Thoracic aorta (tissue), 2 donors: ENCODE data around the gene MDM4. TPM values are rescaled to one million over a fixed set of nuclear protein-coding genes. Genes with fewer than 3 reads are reported as not detected.
"Not testable (repeated sequence)": the region's sequence is repeated elsewhere in the genome, so short reads cannot be mapped to it uniquely, and the experiment has no call there.

Experiments
- ATAC-seq: fragments of 150-250 bp; one replicate; pipeline ENCODE4 v1.8.0; 2017; ENCODE audit warnings: low read depth; ENCODE audit not compliant: insufficient number of reproducible peaks, low FRiP score
- DNase-seq: peaks from one replicate; pipeline ENCODE4 v3.0.0-alpha.2; 2020; ENCODE audit warnings: low spot score
- H3K27ac ChIP-seq, 2 donors: fragments of 200-600 bp; sonication (generic); 1 replicate in 1 of 2; 2 replicates in 1 of 2; pipeline ENCODE4 v1.5.1; 2016; ENCODE audit warnings: mild to moderate bottlenecking in 2 of 2, moderate library complexity in 2 of 2
- H3K27me3 ChIP-seq: fragments of 200-600 bp; sonication (generic); replicated peaks from 2 replicates; pipeline ENCODE4 v1.6.0; 2016; ENCODE audit warnings: mild to moderate bottlenecking; ENCODE audit not compliant: insufficient read depth
- H3K36me3 ChIP-seq: fragments of 200-600 bp; sonication (generic); one replicate; pipeline ENCODE4 v1.5.1; 2016
- H3K4me1 ChIP-seq, 2 donors: fragments of 200-600 bp; sonication (generic); 1 replicate in 1 of 2; 2 replicates in 1 of 2; pipeline versions ENCODE4 v1.5.1 to v1.6.0; 2016; ENCODE audit warnings: low read depth in 2 of 2, mild to moderate bottlenecking in 1 of 2; ENCODE audit not compliant: control insufficient read depth in 1 of 2
- H3K4me3 ChIP-seq: fragments of 200-600 bp; sonication (generic); 2 replicates; pipeline ENCODE4 v1.5.1; 2016; ENCODE audit warnings: mild to moderate bottlenecking
- H3K9me3 ChIP-seq: fragments of 200-600 bp; sonication (generic); 2 replicates; pipeline ENCODE4 v1.5.1; 2016
- total RNA-seq, 2 donors: library from RNA; depleted of rRNA; stranded (reverse); fragments of >200 nt; gene quantifications; one replicate each; pipeline versions ENCODE4 v1.1.0 to v1.2.3, GENCODE V29; 2016
- TF ChIP-seq, protein P1 (sequence below): fragments of 200-600 bp; sonication (generic); IDR thresholded peaks from one replicate; pipeline ENCODE4 v1.5.1; 2019; ENCODE audit warnings: antibody characterized with exemption

Gene MDM4
- total RNA-seq, 2 donors from 2014 or later = 79.9 to 126 TPM

DNA sequence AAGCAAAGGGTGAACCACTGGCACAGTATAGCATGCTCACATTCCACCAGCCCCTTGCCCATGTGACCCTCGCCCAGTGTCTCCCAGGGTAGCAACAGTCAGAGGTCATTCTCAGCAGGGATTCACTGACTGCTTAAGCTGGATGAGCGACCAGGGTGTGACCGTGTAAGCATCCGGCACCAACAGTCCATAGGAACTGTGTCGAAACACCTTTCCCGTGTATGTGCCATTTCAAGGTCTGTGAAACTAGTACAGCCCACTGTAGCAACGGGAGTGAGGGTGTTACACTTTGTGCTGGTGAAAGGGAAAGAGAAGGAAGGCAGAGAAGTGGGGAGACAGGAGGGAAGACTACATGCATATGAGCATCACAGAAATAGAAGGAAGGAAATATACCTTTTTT is 32.4 kb upstream of the MDM4 start:
- no peak overlapping the region for H3K27ac ChIP-seq
- no peak for DNase-seq
- no peak overlapping the region for H3K4me3 ChIP-seq
- TF ChIP-seq, protein P1, sequence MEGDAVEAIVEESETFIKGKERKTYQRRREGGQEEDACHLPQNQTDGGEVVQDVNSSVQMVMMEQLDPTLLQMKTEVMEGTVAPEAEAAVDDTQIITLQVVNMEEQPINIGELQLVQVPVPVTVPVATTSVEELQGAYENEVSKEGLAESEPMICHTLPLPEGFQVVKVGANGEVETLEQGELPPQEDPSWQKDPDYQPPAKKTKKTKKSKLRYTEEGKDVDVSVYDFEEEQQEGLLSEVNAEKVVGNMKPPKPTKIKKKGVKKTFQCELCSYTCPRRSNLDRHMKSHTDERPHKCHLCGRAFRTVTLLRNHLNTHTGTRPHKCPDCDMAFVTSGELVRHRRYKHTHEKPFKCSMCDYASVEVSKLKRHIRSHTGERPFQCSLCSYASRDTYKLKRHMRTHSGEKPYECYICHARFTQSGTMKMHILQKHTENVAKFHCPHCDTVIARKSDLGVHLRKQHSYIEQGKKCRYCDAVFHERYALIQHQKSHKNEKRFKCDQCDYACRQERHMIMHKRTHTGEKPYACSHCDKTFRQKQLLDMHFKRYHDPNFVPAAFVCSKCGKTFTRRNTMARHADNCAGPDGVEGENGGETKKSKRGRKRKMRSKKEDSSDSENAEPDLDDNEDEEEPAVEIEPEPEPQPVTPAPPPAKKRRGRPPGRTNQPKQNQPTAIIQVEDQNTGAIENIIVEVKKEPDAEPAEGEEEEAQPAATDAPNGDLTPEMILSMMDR = no peak
- no peaks in the 10 kb centered on the region for H3K9me3 ChIP-seq
- peaks cover 16 to 46% of the 10 kb centered on the region in 2 donors for H3K4me1 ChIP-seq
- no peaks in the 10 kb centered on the region for H3K36me3 ChIP-seq
- no peaks in the 10 kb centered on the region for H3K27me3 ChIP-seq
- no peak for ATAC-seq

DNA sequence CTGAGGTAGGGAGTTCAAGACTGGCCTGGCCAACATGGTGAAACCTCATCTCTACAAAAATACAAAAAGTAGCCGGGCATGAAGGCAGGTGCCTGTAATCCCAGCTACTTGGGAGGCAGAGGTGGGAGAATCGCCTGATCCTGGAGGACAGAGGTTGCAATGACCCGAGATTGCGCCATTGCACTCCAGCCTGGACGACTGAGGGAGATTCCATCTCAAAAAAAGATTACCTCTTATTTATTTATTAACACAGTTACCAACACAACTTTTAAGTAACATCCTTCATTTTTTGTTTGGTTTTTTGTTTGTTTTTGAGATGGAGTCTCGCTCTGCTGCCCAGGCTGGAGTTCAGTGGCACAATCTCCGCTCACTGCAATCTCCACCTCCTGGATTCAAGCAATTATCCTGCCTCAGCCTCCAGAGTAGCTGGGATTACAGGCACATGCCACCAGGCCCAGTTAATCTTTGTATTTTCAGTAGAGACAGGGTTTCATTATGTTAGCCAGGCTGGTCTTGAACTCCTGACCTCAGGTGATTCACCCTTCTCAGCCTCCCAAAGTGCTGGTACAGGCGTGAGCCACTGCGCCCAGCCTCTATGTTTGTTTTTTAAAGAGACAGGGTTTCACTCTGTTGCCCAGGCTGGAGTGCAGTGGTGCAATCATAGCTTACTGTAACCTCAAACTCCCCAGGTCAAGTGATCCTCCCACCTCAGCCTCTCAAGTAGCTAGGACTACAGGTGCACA is 29.5 kb upstream of the MDM4 start:
- not testable (repeated sequence) for DNase-seq, H3K36me3 ChIP-seq, ATAC-seq, H3K4me3 ChIP-seq, H3K27me3 ChIP-seq, H3K27ac ChIP-seq, H3K9me3 ChIP-seq
- peaks cover 5 to 42% of the 10 kb centered on the region in 2 donors for H3K4me1 ChIP-seq

DNA sequence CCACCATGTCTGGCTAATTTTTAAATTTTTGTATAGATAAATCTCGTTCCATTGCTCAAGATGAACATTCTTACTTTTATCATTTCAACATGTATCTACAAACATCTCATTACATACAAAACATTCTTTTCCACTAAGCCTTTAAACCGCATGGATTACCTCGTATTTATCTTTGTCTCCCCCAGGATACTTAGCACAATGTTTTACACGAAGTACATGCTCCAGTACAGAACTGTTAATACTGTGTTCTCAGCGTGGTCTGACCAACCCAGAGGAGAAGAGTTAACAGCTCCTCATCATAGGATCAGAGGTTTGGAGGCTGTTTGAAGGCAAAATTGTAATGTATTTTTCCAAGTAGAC is 29.0 kb upstream of the MDM4 start:
- peaks cover 8 to 42% of the 10 kb centered on the region in 2 donors for H3K4me1 ChIP-seq
- TF ChIP-seq, protein P1 = no peak
- H3K4me3 ChIP-seq = no peak overlapping the region
- DNase-seq = no peak
- no peak for ATAC-seq
- H3K27ac ChIP-seq = no peak overlapping the region
- H3K9me3 ChIP-seq = no peaks in the 10 kb centered on the region
- no peaks in the 10 kb centered on the region for H3K36me3 ChIP-seq
- no peaks in the 10 kb centered on the region for H3K27me3 ChIP-seq

DNA sequence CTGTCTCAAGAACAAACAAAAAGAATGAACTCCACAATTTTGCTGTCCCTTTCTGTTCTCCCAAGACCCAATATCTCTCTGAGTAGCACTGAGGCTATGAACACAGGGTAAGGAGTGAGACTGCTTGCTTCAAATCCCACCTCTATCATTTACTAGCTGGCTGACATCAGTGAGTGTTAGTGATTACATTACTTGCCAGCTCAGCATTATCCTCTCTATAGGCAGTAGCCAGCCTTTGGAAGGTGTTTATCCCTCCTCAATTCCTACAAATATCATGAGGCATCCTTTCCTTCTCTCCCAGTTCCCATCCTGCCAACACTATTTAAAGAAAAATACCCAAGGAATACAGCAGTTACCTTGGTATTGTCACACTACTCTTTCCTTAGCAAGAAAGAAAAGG is 24.6 kb upstream of the MDM4 start:
- Histone ChIP-seq H3K4me1 (peaks cover 18 to 49% of the 10 kb centered on the region in 2 donors), H3K4me3 (peak overlapping the region; percentile 97), H3K27ac (peak overlapping the region; percentile 80 to 94), H3K27me3 (no peaks in the 10 kb centered on the region), H3K36me3 (no peaks in the 10 kb centered on the region), H3K9me3 (no peaks in the 10 kb centered on the region)
- no peak for ATAC-seq
- no peak for DNase-seq
- TF ChIP-seq, protein P1 = no peak

DNA sequence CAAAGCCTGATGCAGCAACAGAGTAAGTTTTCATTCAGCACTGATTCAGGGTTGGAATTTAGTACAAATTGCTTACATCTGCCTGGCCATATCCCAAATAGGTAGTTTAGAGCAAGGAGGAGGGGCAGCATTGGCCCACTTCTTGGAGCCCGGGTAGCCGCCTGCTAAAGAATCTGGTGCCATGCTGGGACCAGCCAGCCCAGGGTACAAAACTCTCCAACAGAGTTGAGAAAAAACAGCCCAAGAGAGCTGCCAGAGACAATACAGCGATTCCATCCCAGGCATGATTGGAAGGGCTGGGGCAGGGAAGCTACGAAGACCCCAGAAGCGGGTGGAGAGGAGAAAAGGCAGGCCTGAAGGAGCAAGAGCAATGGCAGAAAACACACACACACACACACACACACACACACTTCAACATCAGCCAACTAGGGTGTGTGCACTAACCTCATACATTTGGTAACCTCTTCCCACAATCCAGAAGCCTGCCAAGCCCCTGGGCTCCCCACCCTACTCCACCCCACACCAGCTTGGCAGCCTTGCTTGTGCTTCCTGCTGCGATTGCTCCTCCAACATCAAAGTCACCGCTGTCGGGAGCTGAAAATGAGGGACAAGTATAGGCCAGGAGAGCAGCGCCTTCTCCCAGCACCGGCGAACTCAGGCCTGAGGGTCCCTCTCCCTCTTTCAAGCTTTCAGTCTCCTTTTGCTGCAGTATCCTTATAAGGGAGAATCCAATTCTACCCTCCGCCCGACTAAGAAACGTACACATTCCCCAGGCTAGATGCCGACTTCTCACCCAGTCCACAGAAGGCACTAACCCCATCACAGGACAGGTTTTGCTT is 22.8 kb upstream of the MDM4 start:
- ATAC-seq = peak; percentile 12
- H3K4me1 ChIP-seq = peaks cover 18 to 45% of the 10 kb centered on the region in 2 donors
- TF ChIP-seq, protein P1 = no peak

More for the DNA sequence above, 22.8 kb upstream of the MDM4 start:
- no peak for DNase-seq
- no peaks in the 10 kb centered on the region for H3K27me3 ChIP-seq
- H3K36me3 ChIP-seq = no peaks in the 10 kb centered on the region
- peak overlapping the region; percentile 97 for H3K4me3 ChIP-seq
- peak overlapping the region; percentile 80 to 94 for H3K27ac ChIP-seq
- no peaks in the 10 kb centered on the region for H3K9me3 ChIP-seq
